A549 treated with DMSO at 1 μM for 4 hours (cell line): ENCODE data around the gene IQCF6. TPM values are rescaled to one million over a fixed set of nuclear protein-coding genes. Genes with fewer than 3 reads are reported as not detected.

Experiments used
- total RNA-seq: library from RNA; stranded (reverse); fragments of 200-300 nt; extraction: Qiagen RNA extraction; gene quantifications from 5 replicates; pipeline ENCODE4 v1.2.3, GENCODE V29; 2022; ENCODE audit warnings: low read depth

IQCF6 gene
- not detected in 5 replicates for total RNA-seq

GRCh38 chr3:51779137-51779536, at the start of gene IQCF6:
Gene IQCF6, minus strand, starts transcription at chr3:51779237. Its CDS starts 13 bp downstream, at chr3:51779224.

Other genes with a start within 250 kb of the IQCF6 start
- gene RAD54L2, start 240.5 kb downstream of the IQCF6 start, total RNA-seq, result 4.4 to 5.9 TPM (median 4.9 TPM) in 5 replicates
- 61.5 to 70.4 TPM (median 66.1 TPM) in 5 replicates for gene TEX264, start 108.0 kb downstream of the IQCF6 start, total RNA-seq
- 0.04 to 0.11 TPM (median 0.07 TPM) in 5 replicates for gene GRM2, start 72.2 kb downstream of the IQCF6 start, total RNA-seq
- gene IQCF2, start 82.4 kb upstream of the IQCF6 start, total RNA-seq, result not detected in 5 replicates
- gene IQCF5, start 96.4 kb upstream of the IQCF6 start, total RNA-seq, result not detected in 5 replicates
- 0.14 TPM in 1 of 5 replicates, not detected in the others for gene IQCF1, start 124.1 kb upstream of the IQCF6 start, total RNA-seq
- gene RRP9, start 162.7 kb upstream of the IQCF6 start, total RNA-seq, result 41.0 to 56.7 TPM (median 47.7 TPM) in 5 replicates
- gene PARP3, start 163.1 kb upstream of the IQCF6 start, total RNA-seq, result 8.4 to 10.5 TPM (median 9.5 TPM) in 5 replicates
- gene GPR62, start 176.1 kb upstream of the IQCF6 start, total RNA-seq, result 0.06 TPM in 1 of 5 replicates, not detected in the others
- 11.7 to 13.8 TPM (median 12.9 TPM) in 5 replicates for gene PCBP4, start 188.2 kb upstream of the IQCF6 start, total RNA-seq
- gene ABHD14B, start 194.8 kb upstream of the IQCF6 start, total RNA-seq, result 30.3 to 35.7 TPM (median 32.1 TPM) in 5 replicates
- gene ABHD14A, start 195.8 kb upstream of the IQCF6 start, total RNA-seq, result 9.4 to 15.7 TPM (median 14.2 TPM) in 5 replicates
- 23.8 to 27.0 TPM (median 25.0 TPM) in 5 replicates for gene ACY1, start 204.3 kb upstream of the IQCF6 start, total RNA-seq
- gene RPL29, start 216.7 kb upstream of the IQCF6 start, total RNA-seq, result 1,233 to 1,659 TPM (median 1,287 TPM) in 5 replicates